NCI-H2029 treated with DMSO at 0.1 percent for 48 hours (cell line): ENCODE results near the gene CERS6.
"Not testable (repeated sequence)": the region's sequence is repeated elsewhere in the genome, so short reads cannot be mapped to it uniquely, and the experiment has no call there.

Experiments
- DNase-seq: peaks from one replicate; lab custom pipeline; 2025; lab: John Stamatoyannopoulos, UW

Gene CERS6

GRCh38 chr2:168501466-168502065 is 45.5 kb downstream of the CERS6 start:
- no peak for DNase-seq

GRCh38 chr2:168502852-168503251 is 46.8 kb downstream of the CERS6 start:
- DNase-seq, result not testable (repeated sequence)

- DNase-seq, result no peak
Measured at GRCh38 chr2:168503901-168504300, 47.8 kb downstream of the CERS6 start.

- no peak for DNase-seq
Measured at GRCh38 chr2:168504323-168504722, 48.3 kb downstream of the CERS6 start.

- peak; percentile 41 for DNase-seq
Measured at GRCh38 chr2:168510125-168510756, 54.2 kb downstream of the CERS6 start.

GRCh38 chr2:168514692-168515091 is 58.6 kb downstream of the CERS6 start:
- DNase-seq, result no peak

- no peak for DNase-seq
Measured at GRCh38 chr2:168515502-168515901, 59.4 kb downstream of the CERS6 start.

- DNase-seq, result no peak
Measured at GRCh38 chr2:168517816-168518215, 61.7 kb downstream of the CERS6 start.

GRCh38 chr2:168518555-168519066 is 62.5 kb downstream of the CERS6 start:
- no peak for DNase-seq

- DNase-seq, result no peak
Measured at GRCh38 chr2:168519534-168520308, 63.6 kb downstream of the CERS6 start.

GRCh38 chr2:168521053-168521741 is 65.1 kb downstream of the CERS6 start:
- no peak for DNase-seq

- DNase-seq, result no peak
Measured at GRCh38 chr2:168522446-168522845, 66.4 kb downstream of the CERS6 start.

GRCh38 chr2:168524005-168524404 is 67.9 kb downstream of the CERS6 start:
- no peak for DNase-seq

- no peak for DNase-seq
Measured at GRCh38 chr2:168525020-168525419, 68.9 kb downstream of the CERS6 start.

GRCh38 chr2:168525716-168526446 is 69.8 kb downstream of the CERS6 start:
- DNase-seq, result no peak

GRCh38 chr2:168526641-168527040 is 70.6 kb downstream of the CERS6 start:
- no peak for DNase-seq

GRCh38 chr2:168528016-168528415 is 71.9 kb downstream of the CERS6 start:
- no peak for DNase-seq

- DNase-seq, result no peak
Measured at GRCh38 chr2:168528469-168528868, 72.4 kb downstream of the CERS6 start.

- DNase-seq, result no peak
Measured at GRCh38 chr2:168529054-168529833, 73.2 kb downstream of the CERS6 start.

GRCh38 chr2:168529900-168530561 is 74.0 kb downstream of the CERS6 start:
- no peak for DNase-seq
